ENCODE results near the gene USP13.

The USP13 gene

DNA sequence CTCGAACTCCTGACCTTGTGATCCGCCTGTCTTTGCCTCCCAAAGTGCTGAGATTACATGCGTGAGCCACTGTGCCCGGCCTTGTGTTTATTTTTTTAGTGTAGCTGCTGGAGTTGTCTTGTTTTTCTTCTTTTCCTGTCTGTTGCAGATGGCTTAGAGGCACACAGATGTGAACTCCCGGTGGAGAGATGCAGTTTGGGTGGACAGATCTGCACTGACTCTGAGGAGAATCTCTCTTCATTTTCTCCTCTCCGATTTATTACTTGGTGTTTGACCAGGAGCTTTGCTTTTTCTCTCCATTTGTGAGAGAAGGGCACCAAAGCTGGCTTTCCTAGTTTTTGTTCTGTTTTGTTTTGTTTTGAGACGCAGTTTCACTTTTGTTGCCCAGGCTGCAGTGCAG is 62.7 kb downstream of the USP13 start:
- no peak overlapping the region for H2AFZ ChIP-seq (ENCODE audit: low read depth)
- H4K20me1 ChIP-seq (ENCODE audit: insufficient read depth): no peaks in the 10 kb centered on the region
- TF ChIP-seq, protein P1, sequence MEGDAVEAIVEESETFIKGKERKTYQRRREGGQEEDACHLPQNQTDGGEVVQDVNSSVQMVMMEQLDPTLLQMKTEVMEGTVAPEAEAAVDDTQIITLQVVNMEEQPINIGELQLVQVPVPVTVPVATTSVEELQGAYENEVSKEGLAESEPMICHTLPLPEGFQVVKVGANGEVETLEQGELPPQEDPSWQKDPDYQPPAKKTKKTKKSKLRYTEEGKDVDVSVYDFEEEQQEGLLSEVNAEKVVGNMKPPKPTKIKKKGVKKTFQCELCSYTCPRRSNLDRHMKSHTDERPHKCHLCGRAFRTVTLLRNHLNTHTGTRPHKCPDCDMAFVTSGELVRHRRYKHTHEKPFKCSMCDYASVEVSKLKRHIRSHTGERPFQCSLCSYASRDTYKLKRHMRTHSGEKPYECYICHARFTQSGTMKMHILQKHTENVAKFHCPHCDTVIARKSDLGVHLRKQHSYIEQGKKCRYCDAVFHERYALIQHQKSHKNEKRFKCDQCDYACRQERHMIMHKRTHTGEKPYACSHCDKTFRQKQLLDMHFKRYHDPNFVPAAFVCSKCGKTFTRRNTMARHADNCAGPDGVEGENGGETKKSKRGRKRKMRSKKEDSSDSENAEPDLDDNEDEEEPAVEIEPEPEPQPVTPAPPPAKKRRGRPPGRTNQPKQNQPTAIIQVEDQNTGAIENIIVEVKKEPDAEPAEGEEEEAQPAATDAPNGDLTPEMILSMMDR (conservative IDR thresholded peaks at IDR 0.05; ENCODE audit: low read depth, low read length): no peak
- no peak overlapping the region for H3K27ac ChIP-seq
- no peaks in the 10 kb centered on the region for H3K79me2 ChIP-seq (ENCODE audit: insufficient read depth, low read depth)
- H3K4me3 ChIP-seq (IDR thresholded peaks at IDR 0.05; ENCODE audit: insufficient read depth, low read depth, low read length): no peak overlapping the region
- H3K4me2 ChIP-seq: no peak overlapping the region
- H3K9ac ChIP-seq: no peak overlapping the region
- H3K4me1 ChIP-seq (ENCODE audit: low read depth, poor library complexity, severe bottlenecking): no peaks in the 10 kb centered on the region
- H3K27me3 ChIP-seq (ENCODE audit: insufficient read depth, low read depth): no peaks in the 10 kb centered on the region
- H3K36me3 ChIP-seq (ENCODE audit: insufficient read depth): no peaks in the 10 kb centered on the region

DNA sequence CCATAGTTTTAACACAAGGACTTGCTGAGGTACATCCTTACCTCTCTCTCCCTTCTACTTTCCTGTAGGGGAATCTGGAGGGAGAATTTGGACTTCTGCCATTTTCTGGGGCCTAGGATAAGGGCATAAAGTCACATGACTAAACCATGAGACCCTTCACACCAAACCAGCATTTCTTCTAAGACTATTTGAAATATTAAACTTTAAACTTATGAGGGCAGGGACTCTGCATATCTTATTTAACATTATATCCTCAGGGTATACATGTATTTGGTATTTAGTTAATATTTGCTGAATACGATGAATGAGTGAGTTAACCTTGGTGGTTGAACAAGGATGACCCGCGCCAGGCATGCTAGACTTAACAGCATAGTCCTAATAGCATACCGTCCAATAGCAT is 63.4 kb downstream of the USP13 start:
- no peak overlapping the region for H2AFZ ChIP-seq (ENCODE audit: low read depth)
- H3K79me2 ChIP-seq (ENCODE audit: insufficient read depth, low read depth): no peaks in the 10 kb centered on the region
- H3K27me3 ChIP-seq (ENCODE audit: insufficient read depth, low read depth): no peaks in the 10 kb centered on the region
- H3K27ac ChIP-seq: no peak overlapping the region
- H3K4me2 ChIP-seq: no peak overlapping the region
- no peaks in the 10 kb centered on the region for H4K20me1 ChIP-seq (ENCODE audit: insufficient read depth)
- H3K4me3 ChIP-seq (IDR thresholded peaks at IDR 0.05; ENCODE audit: insufficient read depth, low read depth, low read length): no peak overlapping the region
- no peaks in the 10 kb centered on the region for H3K4me1 ChIP-seq (ENCODE audit: low read depth, poor library complexity, severe bottlenecking)
- no peaks in the 10 kb centered on the region for H3K36me3 ChIP-seq (ENCODE audit: insufficient read depth)
- TF ChIP-seq, protein P1 (conservative IDR thresholded peaks at IDR 0.05; ENCODE audit: low read depth, low read length): no peak
- H3K9ac ChIP-seq: no peak overlapping the region

DNA sequence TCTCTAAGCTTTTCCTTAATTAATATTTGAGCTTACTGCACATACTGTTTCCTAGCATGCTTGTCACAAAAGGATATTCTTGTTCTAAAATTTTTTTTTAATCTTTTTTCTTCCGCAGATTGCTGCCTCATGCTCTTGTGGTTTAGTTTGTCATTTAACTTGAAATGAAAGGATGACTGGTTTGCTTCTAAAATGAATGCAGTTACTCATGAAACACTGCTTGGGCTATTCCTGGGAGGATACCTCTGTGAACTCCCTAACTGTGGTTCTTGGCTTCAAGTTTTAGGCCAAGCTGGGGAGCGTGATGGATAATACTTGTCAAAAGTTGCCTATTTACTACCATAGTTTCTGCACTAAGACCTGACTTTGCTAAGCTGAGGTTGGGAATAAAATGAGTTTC is 64.0 kb downstream of the USP13 start:
- no peaks in the 10 kb centered on the region for H3K36me3 ChIP-seq (ENCODE audit: insufficient read depth)
- H2AFZ ChIP-seq (ENCODE audit: low read depth): no peak overlapping the region
- no peak overlapping the region for H3K27ac ChIP-seq
- H3K79me2 ChIP-seq (ENCODE audit: insufficient read depth, low read depth): no peaks in the 10 kb centered on the region
- no peak overlapping the region for H3K4me2 ChIP-seq
- TF ChIP-seq, protein P1 (conservative IDR thresholded peaks at IDR 0.05; ENCODE audit: low read depth, low read length): no peak
- H3K9ac ChIP-seq: no peak overlapping the region
- H3K4me1 ChIP-seq (ENCODE audit: low read depth, poor library complexity, severe bottlenecking): no peaks in the 10 kb centered on the region
- H3K4me3 ChIP-seq (IDR thresholded peaks at IDR 0.05; ENCODE audit: insufficient read depth, low read depth, low read length): no peak overlapping the region
- H4K20me1 ChIP-seq (ENCODE audit: insufficient read depth): no peaks in the 10 kb centered on the region
- no peaks in the 10 kb centered on the region for H3K27me3 ChIP-seq (ENCODE audit: insufficient read depth, low read depth)

DNA sequence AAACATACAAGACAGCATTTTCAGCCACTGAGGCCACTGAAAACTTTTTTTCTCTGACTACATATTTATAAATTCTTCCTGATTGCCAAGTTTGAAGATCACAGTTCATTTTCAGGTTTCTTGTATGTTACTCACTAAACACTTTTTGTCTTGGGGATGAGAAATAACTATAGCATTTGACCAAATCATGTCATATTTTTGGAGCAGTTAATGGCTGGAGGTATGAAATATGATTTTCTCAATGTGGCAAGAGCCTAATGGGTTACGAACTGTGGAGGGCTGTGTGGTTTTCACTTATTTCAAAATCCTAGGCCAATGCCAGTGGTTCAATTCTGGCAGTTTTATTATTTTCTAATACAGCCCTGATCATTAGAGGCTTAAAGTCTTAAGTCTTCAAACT is 64.4 kb downstream of the USP13 start:
- Histone ChIP-seq H3K4me2 (no peak overlapping the region), H3K27ac (no peak overlapping the region), H3K4me3 (IDR thresholded peaks at IDR 0.05; ENCODE audit: insufficient read depth, low read depth, low read length) (no peak overlapping the region), H3K36me3 (ENCODE audit: insufficient read depth) (no peaks in the 10 kb centered on the region), H3K79me2 (ENCODE audit: insufficient read depth, low read depth) (no peaks in the 10 kb centered on the region), H3K4me1 (ENCODE audit: low read depth, poor library complexity, severe bottlenecking) (no peaks in the 10 kb centered on the region), H4K20me1 (ENCODE audit: insufficient read depth) (no peaks in the 10 kb centered on the region), H2AFZ (ENCODE audit: low read depth) (no peak overlapping the region), H3K27me3 (ENCODE audit: insufficient read depth, low read depth) (no peaks in the 10 kb centered on the region), H3K9ac (no peak overlapping the region)
- TF ChIP-seq, protein P1 (conservative IDR thresholded peaks at IDR 0.05; ENCODE audit: low read depth, low read length): no peak
